Epithelial cell of esophagus (primary cell): ENCODE measurements around the gene ENDOD1.

Experiments used
- DNase-seq: peaks from one replicate; pipeline ENCODE4 v3.0.0; 2010; ENCODE audit warnings: low read depth
- H3K4me3 ChIP-seq: 2 replicates; pipeline ENCODE4 v1.5.1; 2011; ENCODE audit warnings: mild to moderate bottlenecking, low read length, control low read depth
- CTCF ChIP-seq: IDR thresholded peaks from 2 replicates; pipeline ENCODE4 v1.5.1; 2011; ENCODE audit warnings: low read depth, mild to moderate bottlenecking, low read length, control low read depth, inconsistent platforms; ENCODE audit not compliant: insufficient read depth; ENCODE audit errors: missing control alignments

ENDOD1 gene

GRCh38 chr11:95156916-95157541 is 67.4 kb downstream of the ENDOD1 start:
- TF ChIP-seq CTCF = no peak
- H3K4me3 ChIP-seq = no peak overlapping the region
- no peak for DNase-seq

GRCh38 chr11:95157824-95158223 is 68.2 kb downstream of the ENDOD1 start:
- no peak for TF ChIP-seq CTCF
- H3K4me3 ChIP-seq = no peak overlapping the region
- DNase-seq = no peak

- no peak overlapping the region for H3K4me3 ChIP-seq
- DNase-seq = no peak
- TF ChIP-seq CTCF = no peak
Measured at GRCh38 chr11:95161248-95161647, 71.6 kb downstream of the ENDOD1 start.

GRCh38 chr11:95163106-95163505 is 73.5 kb downstream of the ENDOD1 start:
- no peak overlapping the region for H3K4me3 ChIP-seq
- TF ChIP-seq CTCF = no peak
- DNase-seq = no peak

GRCh38 chr11:95165638-95166037 is 76.0 kb downstream of the ENDOD1 start:
- H3K4me3 ChIP-seq = no peak overlapping the region
- DNase-seq = no peak
- TF ChIP-seq CTCF = no peak

GRCh38 chr11:95166781-95167180 is 77.1 kb downstream of the ENDOD1 start:
- no peak overlapping the region for H3K4me3 ChIP-seq
- no peak for TF ChIP-seq CTCF
- DNase-seq = no peak

- no peak for TF ChIP-seq CTCF
- no peak overlapping the region for H3K4me3 ChIP-seq
- DNase-seq = no peak
Measured at GRCh38 chr11:95170294-95170693, 80.6 kb downstream of the ENDOD1 start.
